Fibroblast of lung (primary cell): ENCODE results near the gene UGGT2.

Source experiments
- CTCF ChIP-seq, 2 donors: IDR thresholded peaks in 1 of 2; conservative IDR thresholded peaks in 1 of 2; 1 replicate in 1 of 2; 2 replicates in 1 of 2; pipeline ENCODE4 v1.5.1; 2011 to 2012; ENCODE audit warnings: low read length in 2 of 2, control low read depth in 1 of 2, inconsistent platforms in 1 of 2, low read depth in 1 of 2, mild to moderate bottlenecking in 1 of 2
- EZH2 ChIP-seq: IDR thresholded peaks from 2 replicates; pipeline ENCODE4 v1.5.1; 2012; ENCODE audit warnings: low read length, control low read depth, mild to moderate bottlenecking; ENCODE audit errors: missing control alignments

GRCh38 chr13:95937714-95938320 lies 115.4 kb downstream of the UGGT2 start:
- TF ChIP-seq CTCF (conservative IDR thresholded peaks at IDR 0.05 in 1 of 2, IDR thresholded peaks at IDR 0.05 in 1 of 2; ENCODE audit: low read depth in 1 of 2, low read length in 2 of 2): no peak
- no peak for TF ChIP-seq EZH2
